WI38 (cell line): ENCODE measurements around the gene RITA1.
A peak's percentile ranks its signal among the peaks of the same experiment; 100 is the strongest.

Experiments
- H3K4me3 ChIP-seq: 2 replicates; pipeline ENCODE4 v1.5.1; 2011; ENCODE audit warnings: low read depth, mild to moderate bottlenecking, control low read depth, low read length
- CTCF ChIP-seq: IDR thresholded peaks from 2 replicates; pipeline ENCODE4 v1.5.1; 2012; ENCODE audit warnings: low read depth, mild to moderate bottlenecking, control low read depth, low read length

Gene RITA1

DNA sequence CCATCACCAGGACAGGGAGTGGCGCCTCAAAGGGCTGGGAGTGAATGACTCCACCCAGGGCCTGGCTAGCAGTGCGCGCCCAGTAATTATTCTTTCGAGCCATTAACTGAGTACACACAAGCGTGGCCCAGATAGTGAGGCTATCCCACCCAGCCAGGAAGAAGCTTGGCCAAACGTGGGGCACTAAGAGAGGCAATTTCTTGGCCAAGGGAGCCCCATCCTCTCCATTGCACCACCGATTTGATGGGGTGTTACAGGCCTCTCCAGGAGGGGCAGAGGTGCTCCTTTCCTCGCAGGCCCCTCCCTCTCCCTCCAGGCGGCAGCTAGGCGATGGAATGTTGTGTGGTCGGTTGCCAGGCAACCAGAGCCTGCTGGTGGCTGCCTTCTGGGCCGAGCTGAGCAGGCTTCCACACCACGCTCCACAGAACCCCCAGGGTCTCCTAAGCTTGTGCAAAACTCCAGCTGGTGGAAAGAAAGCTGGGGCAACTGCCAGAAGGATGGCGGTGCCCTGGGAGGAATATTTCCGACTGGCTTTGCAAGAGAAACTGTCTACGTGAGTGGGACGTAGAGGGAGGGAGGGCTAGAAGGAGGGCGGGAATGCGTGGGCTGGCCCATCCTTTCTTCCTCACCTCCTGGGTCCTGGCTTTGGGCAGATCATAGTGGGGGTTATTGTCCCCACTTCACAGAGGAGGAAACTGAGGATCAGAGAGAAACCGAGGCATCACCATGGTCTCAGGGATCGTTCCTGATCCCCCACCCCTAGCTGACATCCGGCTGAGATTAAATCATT, 36.0 kb upstream of the RITA1 start, which contains the start of gene CFAP73:
TSS of gene CFAP73 (plus strand) at position 364 of the 790 bp plus-strand sequence. CDS start at position 498, 134 bp downstream.
- TF ChIP-seq CTCF, result no peak
- H3K4me3 ChIP-seq, result peak within 1 kb of the TSS; percentile 29

GRCh38 chr12:113151655-113152054, 33.9 kb upstream of the RITA1 start:
- no peak for TF ChIP-seq CTCF
- no peak overlapping the region for H3K4me3 ChIP-seq

GRCh38 chr12:113152196-113152834, 33.2 kb upstream of the RITA1 start:
- no peak overlapping the region for H3K4me3 ChIP-seq

DNA sequence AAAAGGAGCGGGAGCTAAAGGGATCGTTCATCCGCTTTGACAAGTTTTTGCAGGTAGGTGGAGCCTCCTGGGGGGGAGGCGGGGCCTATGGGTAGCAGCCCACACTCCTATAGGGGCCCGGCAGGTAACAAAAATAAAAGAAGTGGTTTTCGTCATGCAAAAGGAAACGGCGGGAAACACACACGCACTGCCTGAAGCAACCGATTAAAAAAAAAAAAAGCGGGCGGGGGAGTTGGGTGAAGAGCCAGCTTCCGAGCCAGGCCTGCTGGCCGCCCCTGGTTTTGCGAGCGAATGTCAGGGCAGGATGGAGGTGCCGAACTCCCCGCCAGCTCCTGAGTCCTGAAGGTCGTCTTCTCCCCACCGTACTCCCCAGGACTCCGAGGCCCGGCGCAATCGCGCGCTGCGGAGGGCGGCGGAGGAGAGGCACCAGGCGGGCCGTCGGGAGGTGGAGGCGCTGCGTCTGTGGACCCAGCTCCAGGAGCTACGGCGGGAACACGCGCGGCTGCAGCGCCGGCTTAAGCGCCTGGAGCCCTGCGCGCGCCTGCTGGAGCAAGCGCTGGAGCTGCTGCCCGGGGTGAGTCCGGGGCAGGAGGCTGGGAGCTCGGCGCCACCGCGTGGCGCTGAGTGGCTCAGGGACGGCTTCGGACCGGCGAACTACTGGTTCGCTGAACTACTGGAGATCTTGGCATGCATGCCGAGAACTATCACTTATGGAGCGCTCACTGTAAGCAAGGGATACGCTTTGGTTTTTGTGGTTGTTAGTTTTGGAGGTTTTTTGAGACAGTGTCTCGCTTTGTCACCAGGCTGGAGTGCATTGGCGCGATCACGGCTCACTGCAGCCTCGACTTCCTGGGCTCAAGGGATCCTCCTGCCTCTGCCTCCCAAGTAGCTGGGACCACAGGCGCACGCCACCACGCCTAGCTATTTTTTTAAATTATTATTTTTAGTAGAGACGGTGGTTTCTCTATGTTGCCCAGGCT, 32.4 kb upstream of the RITA1 start:
- peak overlapping the region; percentile 23; the same call in 1 of the 2 replicates for H3K4me3 ChIP-seq
- TF ChIP-seq CTCF, result peak; percentile 35; the same call in 1 of the 2 replicates

More at GRCh38 chr12:113152196-113152834, 33.2 kb upstream of the RITA1 start:
- no peak for TF ChIP-seq CTCF

- no peak for TF ChIP-seq CTCF
- no peak overlapping the region for H3K4me3 ChIP-seq
Measured at GRCh38 chr12:113154351-113154973, 31.1 kb upstream of the RITA1 start.

GRCh38 chr12:113155060-113155459, 30.5 kb upstream of the RITA1 start:
- H3K4me3 ChIP-seq, result no peak overlapping the region
- TF ChIP-seq CTCF, result no peak
